ENCODE data around the gene SYNPR.

The SYNPR gene

DNA sequence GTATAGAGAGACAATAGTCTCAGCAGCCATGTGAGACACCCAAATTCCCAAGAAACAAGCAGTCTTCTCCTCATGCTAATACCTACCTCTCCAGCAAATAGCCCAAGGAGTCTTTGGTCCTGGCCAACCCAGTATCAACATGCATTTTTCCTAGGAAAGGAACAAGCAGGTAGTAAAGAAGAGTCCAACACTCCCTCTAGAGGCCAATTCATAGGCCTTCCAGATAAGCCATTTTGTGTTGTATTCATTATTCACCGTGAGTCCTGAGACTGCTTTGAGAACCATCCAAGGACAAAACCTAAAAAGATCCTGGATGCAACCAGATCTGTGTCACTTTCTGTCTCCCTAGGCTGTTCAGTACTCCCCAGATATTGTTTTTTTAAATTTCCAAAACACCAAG, 310.8 kb downstream of the SYNPR start:
- Histone ChIP-seq H3K27ac (replicated peaks) (no peak overlapping the region), H3K4me3 (replicated peaks; ENCODE audit: insufficient read depth, low read length) (no peak overlapping the region), H3K27me3 (ENCODE audit: insufficient read depth, poor library complexity, severe bottlenecking) (no peaks in the 10 kb centered on the region)
- TF ChIP-seq SPI1 (IDR thresholded peaks at IDR 0.05; ENCODE audit: borderline replicate concordance, low read depth): no peak
- TF ChIP-seq, protein P1, sequence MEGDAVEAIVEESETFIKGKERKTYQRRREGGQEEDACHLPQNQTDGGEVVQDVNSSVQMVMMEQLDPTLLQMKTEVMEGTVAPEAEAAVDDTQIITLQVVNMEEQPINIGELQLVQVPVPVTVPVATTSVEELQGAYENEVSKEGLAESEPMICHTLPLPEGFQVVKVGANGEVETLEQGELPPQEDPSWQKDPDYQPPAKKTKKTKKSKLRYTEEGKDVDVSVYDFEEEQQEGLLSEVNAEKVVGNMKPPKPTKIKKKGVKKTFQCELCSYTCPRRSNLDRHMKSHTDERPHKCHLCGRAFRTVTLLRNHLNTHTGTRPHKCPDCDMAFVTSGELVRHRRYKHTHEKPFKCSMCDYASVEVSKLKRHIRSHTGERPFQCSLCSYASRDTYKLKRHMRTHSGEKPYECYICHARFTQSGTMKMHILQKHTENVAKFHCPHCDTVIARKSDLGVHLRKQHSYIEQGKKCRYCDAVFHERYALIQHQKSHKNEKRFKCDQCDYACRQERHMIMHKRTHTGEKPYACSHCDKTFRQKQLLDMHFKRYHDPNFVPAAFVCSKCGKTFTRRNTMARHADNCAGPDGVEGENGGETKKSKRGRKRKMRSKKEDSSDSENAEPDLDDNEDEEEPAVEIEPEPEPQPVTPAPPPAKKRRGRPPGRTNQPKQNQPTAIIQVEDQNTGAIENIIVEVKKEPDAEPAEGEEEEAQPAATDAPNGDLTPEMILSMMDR (IDR thresholded peaks at IDR 0.05; ENCODE audit: insufficient read depth, low read length): no peak
- TF ChIP-seq REST (IDR thresholded peaks at IDR 0.05; ENCODE audit: insufficient replicate concordance, low read depth): no peak
- no peak for TF ChIP-seq POLR2AphosphoS5 (IDR thresholded peaks at IDR 0.05; ENCODE audit: low read depth)
- TF ChIP-seq GABPA (IDR thresholded peaks at IDR 0.05; ENCODE audit: low read depth): no peak
- no peak for DNase-seq (ENCODE audit: low read depth in 1 of 2, low spot score in 1 of 2)

DNA sequence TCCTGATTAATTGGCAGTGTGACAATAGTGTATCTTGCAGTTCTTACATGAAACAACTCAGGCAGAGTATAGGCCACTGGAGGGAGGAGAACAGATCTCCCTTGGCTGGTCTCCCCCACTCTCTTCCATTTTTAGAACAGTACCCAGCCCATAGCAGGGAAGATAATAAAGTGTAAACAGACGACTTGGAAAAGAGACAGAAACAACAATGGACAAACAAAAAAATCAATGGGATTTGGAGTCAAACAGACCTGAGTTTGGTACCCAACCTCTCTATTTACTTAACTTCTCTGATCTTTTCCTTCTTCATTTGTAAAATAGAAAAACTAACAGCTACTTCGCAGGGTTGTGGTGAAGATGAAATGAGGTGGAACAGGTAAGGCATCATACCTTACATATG, 315.7 kb downstream of the SYNPR start:
- TF ChIP-seq SPI1 (IDR thresholded peaks at IDR 0.05; ENCODE audit: borderline replicate concordance, low read depth) (no peak), REST (IDR thresholded peaks at IDR 0.05; ENCODE audit: insufficient replicate concordance, low read depth) (no peak), GABPA (IDR thresholded peaks at IDR 0.05; ENCODE audit: low read depth) (no peak), POLR2AphosphoS5 (IDR thresholded peaks at IDR 0.05; ENCODE audit: low read depth) (no peak)
- TF ChIP-seq, protein P1 (IDR thresholded peaks at IDR 0.05; ENCODE audit: insufficient read depth, low read length): no peak

DNA sequence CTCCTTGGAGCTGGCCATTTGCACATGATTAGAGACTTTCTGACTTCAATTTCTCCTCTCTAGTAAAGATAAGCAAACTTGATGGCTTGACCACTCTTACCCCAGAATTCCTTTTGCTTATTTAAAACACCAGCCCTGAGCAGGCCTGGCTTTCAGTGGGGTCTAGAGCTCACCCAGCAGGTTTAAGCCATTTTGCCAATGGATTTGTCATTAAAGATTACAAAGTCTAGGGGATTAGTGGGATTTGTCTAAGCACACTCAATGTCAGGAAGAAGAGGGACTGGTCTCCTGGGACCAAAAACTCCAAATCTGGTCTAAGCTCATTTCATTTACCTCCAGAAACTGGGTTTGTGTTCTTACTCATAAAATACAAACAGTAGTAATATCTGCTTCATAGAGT, 317.1 kb downstream of the SYNPR start:
- TF ChIP-seq, protein P1 (IDR thresholded peaks at IDR 0.05; ENCODE audit: insufficient read depth, low read length): no peak
- no peak for TF ChIP-seq GABPA (IDR thresholded peaks at IDR 0.05; ENCODE audit: low read depth)
- TF ChIP-seq SPI1 (IDR thresholded peaks at IDR 0.05; ENCODE audit: borderline replicate concordance, low read depth): no peak
- TF ChIP-seq REST (IDR thresholded peaks at IDR 0.05; ENCODE audit: insufficient replicate concordance, low read depth): no peak
- no peak for TF ChIP-seq POLR2AphosphoS5 (IDR thresholded peaks at IDR 0.05; ENCODE audit: low read depth)
- Histone ChIP-seq H3K4me3 (replicated peaks; ENCODE audit: insufficient read depth, low read length) (no peak overlapping the region), H3K27me3 (ENCODE audit: insufficient read depth, poor library complexity, severe bottlenecking) (no peaks in the 10 kb centered on the region), H3K27ac (replicated peaks) (no peak overlapping the region)
- no peak for DNase-seq (ENCODE audit: low read depth in 1 of 2, low spot score in 1 of 2)

More for the DNA sequence above, 315.7 kb downstream of the SYNPR start:
- no peak overlapping the region for H3K27ac ChIP-seq (replicated peaks)
- no peak for DNase-seq (ENCODE audit: low read depth in 1 of 2, low spot score in 1 of 2)
- no peaks in the 10 kb centered on the region for H3K27me3 ChIP-seq (ENCODE audit: insufficient read depth, poor library complexity, severe bottlenecking)
- H3K4me3 ChIP-seq (replicated peaks; ENCODE audit: insufficient read depth, low read length): no peak overlapping the region

Measured in HL-60 (cell line).